Panc1 (cell line): ENCODE measurements around the gene NT5C1A.

Experiments used
- POLR2AphosphoS5 ChIP-seq: IDR thresholded peaks from 2 replicates; pipeline ENCODE4 v1.6.1; 2012; ENCODE audit warnings: mild to moderate bottlenecking, low read depth, low read length, moderate library complexity
- TF ChIP-seq, protein P1 (sequence below): fragments of 450-650 bp; IDR thresholded peaks from 2 replicates; pipeline ENCODE4 v1.5.1; 2017; ENCODE audit warnings: mild to moderate bottlenecking
- TF ChIP-seq, protein P2 (sequence below), 2 experiments: IDR thresholded peaks; 2 replicates each; pipeline ENCODE4 v1.6.1; 2011 to 2012; ENCODE audit warnings: low read depth in 2 of 2, control low read depth in 1 of 2, low read length in 1 of 2, mild to moderate bottlenecking in 1 of 2, moderate library complexity in 1 of 2; ENCODE audit not compliant: insufficient read depth in 1 of 2

DNA sequence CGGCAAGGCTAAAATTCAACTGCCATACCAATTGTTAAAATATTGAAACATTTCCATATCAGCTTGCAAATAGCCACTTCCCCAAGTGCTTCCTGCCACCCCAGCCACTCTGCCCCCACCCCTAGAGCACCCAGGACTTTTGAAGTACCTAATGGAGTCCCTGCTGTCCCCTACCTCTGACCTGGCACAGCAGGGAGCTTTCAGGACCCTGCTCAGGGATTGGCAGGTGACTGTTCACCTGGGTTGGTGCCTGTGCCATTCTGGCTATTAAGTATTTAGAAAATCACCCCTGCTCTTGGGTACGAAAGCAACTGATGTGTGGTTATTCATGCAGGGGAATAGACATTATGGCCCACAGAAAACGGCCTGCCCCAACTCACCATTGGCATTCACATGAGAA, 28.4 kb upstream of the NT5C1A start:
- TF ChIP-seq, protein P1, sequence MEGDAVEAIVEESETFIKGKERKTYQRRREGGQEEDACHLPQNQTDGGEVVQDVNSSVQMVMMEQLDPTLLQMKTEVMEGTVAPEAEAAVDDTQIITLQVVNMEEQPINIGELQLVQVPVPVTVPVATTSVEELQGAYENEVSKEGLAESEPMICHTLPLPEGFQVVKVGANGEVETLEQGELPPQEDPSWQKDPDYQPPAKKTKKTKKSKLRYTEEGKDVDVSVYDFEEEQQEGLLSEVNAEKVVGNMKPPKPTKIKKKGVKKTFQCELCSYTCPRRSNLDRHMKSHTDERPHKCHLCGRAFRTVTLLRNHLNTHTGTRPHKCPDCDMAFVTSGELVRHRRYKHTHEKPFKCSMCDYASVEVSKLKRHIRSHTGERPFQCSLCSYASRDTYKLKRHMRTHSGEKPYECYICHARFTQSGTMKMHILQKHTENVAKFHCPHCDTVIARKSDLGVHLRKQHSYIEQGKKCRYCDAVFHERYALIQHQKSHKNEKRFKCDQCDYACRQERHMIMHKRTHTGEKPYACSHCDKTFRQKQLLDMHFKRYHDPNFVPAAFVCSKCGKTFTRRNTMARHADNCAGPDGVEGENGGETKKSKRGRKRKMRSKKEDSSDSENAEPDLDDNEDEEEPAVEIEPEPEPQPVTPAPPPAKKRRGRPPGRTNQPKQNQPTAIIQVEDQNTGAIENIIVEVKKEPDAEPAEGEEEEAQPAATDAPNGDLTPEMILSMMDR = no peak
- TF ChIP-seq POLR2AphosphoS5 = no peak
- TF ChIP-seq, protein P2, sequence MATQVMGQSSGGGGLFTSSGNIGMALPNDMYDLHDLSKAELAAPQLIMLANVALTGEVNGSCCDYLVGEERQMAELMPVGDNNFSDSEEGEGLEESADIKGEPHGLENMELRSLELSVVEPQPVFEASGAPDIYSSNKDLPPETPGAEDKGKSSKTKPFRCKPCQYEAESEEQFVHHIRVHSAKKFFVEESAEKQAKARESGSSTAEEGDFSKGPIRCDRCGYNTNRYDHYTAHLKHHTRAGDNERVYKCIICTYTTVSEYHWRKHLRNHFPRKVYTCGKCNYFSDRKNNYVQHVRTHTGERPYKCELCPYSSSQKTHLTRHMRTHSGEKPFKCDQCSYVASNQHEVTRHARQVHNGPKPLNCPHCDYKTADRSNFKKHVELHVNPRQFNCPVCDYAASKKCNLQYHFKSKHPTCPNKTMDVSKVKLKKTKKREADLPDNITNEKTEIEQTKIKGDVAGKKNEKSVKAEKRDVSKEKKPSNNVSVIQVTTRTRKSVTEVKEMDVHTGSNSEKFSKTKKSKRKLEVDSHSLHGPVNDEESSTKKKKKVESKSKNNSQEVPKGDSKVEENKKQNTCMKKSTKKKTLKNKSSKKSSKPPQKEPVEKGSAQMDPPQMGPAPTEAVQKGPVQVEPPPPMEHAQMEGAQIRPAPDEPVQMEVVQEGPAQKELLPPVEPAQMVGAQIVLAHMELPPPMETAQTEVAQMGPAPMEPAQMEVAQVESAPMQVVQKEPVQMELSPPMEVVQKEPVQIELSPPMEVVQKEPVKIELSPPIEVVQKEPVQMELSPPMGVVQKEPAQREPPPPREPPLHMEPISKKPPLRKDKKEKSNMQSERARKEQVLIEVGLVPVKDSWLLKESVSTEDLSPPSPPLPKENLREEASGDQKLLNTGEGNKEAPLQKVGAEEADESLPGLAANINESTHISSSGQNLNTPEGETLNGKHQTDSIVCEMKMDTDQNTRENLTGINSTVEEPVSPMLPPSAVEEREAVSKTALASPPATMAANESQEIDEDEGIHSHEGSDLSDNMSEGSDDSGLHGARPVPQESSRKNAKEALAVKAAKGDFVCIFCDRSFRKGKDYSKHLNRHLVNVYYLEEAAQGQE (IDR thresholded peaks at IDR 0.05; ENCODE audit: insufficient read depth in 1 of 2, low read depth in 2 of 2, low read length in 1 of 2) = no peak
